ENCODE data around the gene ASMTL.

DNA sequence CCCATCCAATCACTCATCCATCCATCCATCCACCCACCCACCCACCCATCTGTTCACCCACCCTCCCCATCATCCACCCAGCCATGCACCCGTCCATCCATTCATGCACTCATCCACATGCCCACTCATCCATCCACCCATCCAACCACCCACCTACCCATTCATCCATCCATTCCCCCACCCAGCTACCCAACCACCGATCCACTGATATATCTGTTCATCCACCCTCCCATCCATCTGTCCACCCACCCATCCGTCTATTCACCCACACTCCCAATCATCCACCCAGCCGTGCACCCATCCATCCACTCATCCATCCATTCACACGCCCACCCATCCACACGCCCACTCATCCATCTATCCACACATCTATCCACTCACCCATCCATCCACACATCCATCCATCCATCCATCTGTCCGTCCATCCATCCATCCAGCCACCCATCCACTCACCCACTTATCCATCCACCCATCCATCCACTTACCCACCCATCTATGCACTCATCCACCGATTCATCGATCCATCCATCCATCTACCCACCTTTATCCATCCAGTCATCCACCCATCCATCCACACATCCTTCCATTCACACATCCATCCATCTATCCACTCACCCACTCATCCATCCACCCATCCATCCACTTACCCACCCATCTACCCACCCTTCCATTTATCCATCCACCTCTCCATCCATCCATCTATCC is 28.4 kb downstream of the ASMTL start:
- TF ChIP-seq CTCF (IDR thresholded peaks at IDR 0.05): no peak
- no peak for TF ChIP-seq POLR2A (IDR thresholded peaks at IDR 0.05)

All from right lobe of liver (tissue), 4 donors.